ENCODE data around the gene BRINP2. TPM values are rescaled to one million over a fixed set of nuclear protein-coding genes. Genes with fewer than 3 reads are reported as not detected.

BRINP2 gene
- polyA plus RNA-seq, 3 donors = not detected

- Mint-ChIP-seq H3K27ac (no peak overlapping the region), H3K36me3 (no peaks in the 10 kb centered on the region), H3K9me3 (peaks cover 0 to 7% (median 0%) of the 10 kb centered on the region in 7 donors), H3K27me3 (ENCODE audit: low read depth in 3 of 3) (no peaks in the 10 kb centered on the region), H3K4me3 (no peak overlapping the region), H3K4me1 (no peaks in the 10 kb centered on the region)
- intact Hi-C loops (cut with micrococcal nuclease) = no loop called here
- H4K20me1 ChIP-seq (ENCODE audit: insufficient read depth, low read length) = no peaks in the 10 kb centered on the region
- no peak overlapping the region for H3K4me3 ChIP-seq (replicated peaks in 1 of 3; ENCODE audit: low read depth in 2 of 3, low read length in 3 of 3)
- H3K79me2 ChIP-seq (ENCODE audit: insufficient read depth, low read length) = no peaks in the 10 kb centered on the region
- no peaks in the 10 kb centered on the region for H3K4me1 ChIP-seq (ENCODE audit: control insufficient read depth in 1 of 2, insufficient read depth in 2 of 2, low read length in 2 of 2)
- H2AFZ ChIP-seq (ENCODE audit: insufficient read depth, low read depth, low read length, poor library complexity, severe bottlenecking) = no peak overlapping the region
- no peak for TF ChIP-seq CTCF (IDR thresholded peaks at IDR 0.05)
- no peaks in the 10 kb centered on the region for H3K9me3 ChIP-seq (replicated peaks in 1 of 2; ENCODE audit: control insufficient read depth in 1 of 2, insufficient read depth in 1 of 2, low read length in 2 of 2)
- no CpG with 5 or more reads among the region's 5 CpGs for WGBS (ENCODE audit: insufficient coverage)
- no peak overlapping the region for H3K4me2 ChIP-seq (replicated peaks; ENCODE audit: extremely low read depth, low read length, poor library complexity, severe bottlenecking)
- DNase-seq = no peak
- no peak overlapping the region for H3K27ac ChIP-seq (ENCODE audit: low read depth in 1 of 2, low read length in 2 of 2)
- no peaks in the 10 kb centered on the region for H3K27me3 ChIP-seq (ENCODE audit: control insufficient read depth in 2 of 2, insufficient read depth in 2 of 2, low read length in 2 of 2)
- no peak overlapping the region for H3K9ac ChIP-seq (ENCODE audit: insufficient read depth, low read length, poor library complexity, severe bottlenecking)
- no peaks in the 10 kb centered on the region for H3K36me3 ChIP-seq (replicated peaks in 1 of 2; ENCODE audit: control insufficient read depth in 1 of 2, insufficient read depth in 2 of 2, low read length in 2 of 2)
Measured at GRCh38 chr1:177248258-177248657, 77.5 kb downstream of the BRINP2 start.

- no peak overlapping the region for H3K4me2 ChIP-seq (replicated peaks; ENCODE audit: extremely low read depth, low read length, poor library complexity, severe bottlenecking)
- no peaks in the 10 kb centered on the region for H3K79me2 ChIP-seq (ENCODE audit: insufficient read depth, low read length)
- Mint-ChIP-seq H3K4me1 (no peaks in the 10 kb centered on the region), H3K27ac (no peak overlapping the region), H3K36me3 (no peaks in the 10 kb centered on the region), H3K27me3 (ENCODE audit: low read depth in 3 of 3) (no peaks in the 10 kb centered on the region), H3K9me3 (peaks cover 0 to 7% (median 0%) of the 10 kb centered on the region in 7 donors), H3K4me3 (no peak overlapping the region)
- intact Hi-C loops (cut with micrococcal nuclease) = no loop called here
- no peaks in the 10 kb centered on the region for H3K9me3 ChIP-seq (replicated peaks in 1 of 2; ENCODE audit: control insufficient read depth in 1 of 2, insufficient read depth in 1 of 2, low read length in 2 of 2)
- DNase-seq = no peak
- H3K36me3 ChIP-seq (replicated peaks in 1 of 2; ENCODE audit: control insufficient read depth in 1 of 2, insufficient read depth in 2 of 2, low read length in 2 of 2) = no peaks in the 10 kb centered on the region
- H3K27ac ChIP-seq (ENCODE audit: low read depth in 1 of 2, low read length in 2 of 2) = no peak overlapping the region
- H3K27me3 ChIP-seq (ENCODE audit: control insufficient read depth in 2 of 2, insufficient read depth in 2 of 2, low read length in 2 of 2) = no peaks in the 10 kb centered on the region
- no peak overlapping the region for H3K9ac ChIP-seq (ENCODE audit: insufficient read depth, low read length, poor library complexity, severe bottlenecking)
- no peak for TF ChIP-seq CTCF (IDR thresholded peaks at IDR 0.05)
- H3K4me1 ChIP-seq (ENCODE audit: control insufficient read depth in 1 of 2, insufficient read depth in 2 of 2, low read length in 2 of 2) = no peaks in the 10 kb centered on the region
- no peak overlapping the region for H3K4me3 ChIP-seq (replicated peaks in 1 of 3; ENCODE audit: low read depth in 2 of 3, low read length in 3 of 3)
- H2AFZ ChIP-seq (ENCODE audit: insufficient read depth, low read depth, low read length, poor library complexity, severe bottlenecking) = no peak overlapping the region
- no peaks in the 10 kb centered on the region for H4K20me1 ChIP-seq (ENCODE audit: insufficient read depth, low read length)
Measured at GRCh38 chr1:177249231-177249630, 78.5 kb downstream of the BRINP2 start.

All from CD14-positive monocyte (primary cell).